Osteoblast (primary cell): Measurements from ENCODE around the gene PPFIA4. TPM values are rescaled to one million over a fixed set of nuclear protein-coding genes. Genes with fewer than 3 reads are reported as not detected.

Experiments
- DNase-seq: peaks from one replicate; pipeline ENCODE4 v3.0.0; 2011; ENCODE audit warnings: low spot score, mixed read lengths; ENCODE audit not compliant: insufficient read length; ENCODE audit errors: missing footprints
- H2AFZ ChIP-seq: 2 replicates; pipeline ENCODE4 v1.6.0; 2011; ENCODE audit warnings: mild to moderate bottlenecking, low read length
- H3K27ac ChIP-seq: 2 replicates; pipeline ENCODE4 v1.5.1; 2011; ENCODE audit warnings: mild to moderate bottlenecking, low read depth, low read length, moderate library complexity
- H3K27me3 ChIP-seq: 2 replicates; pipeline ENCODE4 v1.6.0; 2012; ENCODE audit warnings: mild to moderate bottlenecking, control low read depth, inconsistent platforms, low read length, moderate library complexity; ENCODE audit not compliant: insufficient read depth
- H3K36me3 ChIP-seq: 2 replicates; pipeline ENCODE4 v1.5.1; 2011; ENCODE audit warnings: mild to moderate bottlenecking, low read length, control low read depth, moderate library complexity; ENCODE audit not compliant: insufficient read depth
- H3K4me1 ChIP-seq: 2 replicates; pipeline ENCODE4 v1.5.1; 2011; ENCODE audit warnings: mild to moderate bottlenecking, low read length, control low read depth, moderate library complexity; ENCODE audit not compliant: insufficient read depth
- H3K4me2 ChIP-seq: 2 replicates; pipeline ENCODE4 v1.6.0; 2011; ENCODE audit warnings: mild to moderate bottlenecking, low read length; ENCODE audit not compliant: insufficient read depth
- H3K4me3 ChIP-seq: fragments of 200-600 bp; sonication (generic); 3 replicates; pipeline ENCODE4 v1.5.1; 2012; ENCODE audit warnings: mild to moderate bottlenecking, low read length, inconsistent platforms; ENCODE audit not compliant: insufficient read depth
- H3K79me2 ChIP-seq: 2 replicates; pipeline ENCODE4 v1.6.0; 2012; ENCODE audit warnings: mild to moderate bottlenecking, low read length, control low read depth, inconsistent platforms; ENCODE audit not compliant: insufficient read depth
- H3K9me3 ChIP-seq: 2 replicates; pipeline ENCODE4 v1.5.1; 2011; ENCODE audit warnings: low read depth, low read length, control low read depth
- H4K20me1 ChIP-seq: 2 replicates; pipeline ENCODE4 v1.6.0; 2012; ENCODE audit warnings: mild to moderate bottlenecking, low read length, control low read depth; ENCODE audit not compliant: insufficient read depth
- total RNA-seq: library from RNA; depleted of rRNA; stranded (reverse); fragments of >200 nt; gene quantifications from 2 replicates; pipeline ENCODE4 v1.2.3, GENCODE V29; 2012
- TF ChIP-seq, protein P1 (sequence below): IDR thresholded peaks from 2 replicates; pipeline ENCODE4 v1.5.1; 2011; ENCODE audit warnings: mild to moderate bottlenecking, low read depth, low read length, moderate library complexity; ENCODE audit errors: extremely low read depth

Gene PPFIA4
- total RNA-seq, 1 donor: 10.9 TPM

GRCh38 chr1:203076031-203076511 lies 49.8 kb downstream of the PPFIA4 start:
- Histone ChIP-seq H3K27me3 (peaks cover 13% of the 10 kb centered on the region), H3K27ac (no peak overlapping the region)
- peak; percentile 45 for DNase-seq

DNA sequence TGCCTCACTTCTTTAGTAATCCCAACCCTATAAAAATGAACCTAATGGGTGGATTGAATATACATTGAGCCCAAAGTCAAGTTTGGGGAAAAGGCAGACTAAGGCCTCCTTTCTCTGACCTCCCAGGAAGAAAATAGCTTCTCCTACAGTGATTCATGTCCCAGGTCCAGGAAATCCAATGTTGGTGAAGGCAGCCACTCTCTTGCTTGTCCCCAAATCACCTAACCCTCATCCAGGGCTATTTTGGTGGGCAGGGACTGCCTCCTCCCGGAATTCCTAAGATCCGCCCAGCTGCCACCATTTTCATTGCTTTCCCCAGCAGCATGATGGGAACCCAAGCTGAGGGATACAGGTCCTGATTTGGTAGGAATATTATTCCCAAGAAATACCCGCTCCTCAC lies 51.1 kb downstream of the PPFIA4 start:
- Histone ChIP-seq H3K9me3 (no peaks in the 10 kb centered on the region), H4K20me1 (no peaks in the 10 kb centered on the region), H3K4me1 (no peaks in the 10 kb centered on the region), H3K4me3 (no peak overlapping the region), H3K27me3 (peaks cover 25% of the 10 kb centered on the region), H3K27ac (no peak overlapping the region), H3K36me3 (no peaks in the 10 kb centered on the region), H3K4me2 (no peak overlapping the region), H3K79me2 (no peaks in the 10 kb centered on the region), H2AFZ (no peak overlapping the region)
- TF ChIP-seq, protein P1, sequence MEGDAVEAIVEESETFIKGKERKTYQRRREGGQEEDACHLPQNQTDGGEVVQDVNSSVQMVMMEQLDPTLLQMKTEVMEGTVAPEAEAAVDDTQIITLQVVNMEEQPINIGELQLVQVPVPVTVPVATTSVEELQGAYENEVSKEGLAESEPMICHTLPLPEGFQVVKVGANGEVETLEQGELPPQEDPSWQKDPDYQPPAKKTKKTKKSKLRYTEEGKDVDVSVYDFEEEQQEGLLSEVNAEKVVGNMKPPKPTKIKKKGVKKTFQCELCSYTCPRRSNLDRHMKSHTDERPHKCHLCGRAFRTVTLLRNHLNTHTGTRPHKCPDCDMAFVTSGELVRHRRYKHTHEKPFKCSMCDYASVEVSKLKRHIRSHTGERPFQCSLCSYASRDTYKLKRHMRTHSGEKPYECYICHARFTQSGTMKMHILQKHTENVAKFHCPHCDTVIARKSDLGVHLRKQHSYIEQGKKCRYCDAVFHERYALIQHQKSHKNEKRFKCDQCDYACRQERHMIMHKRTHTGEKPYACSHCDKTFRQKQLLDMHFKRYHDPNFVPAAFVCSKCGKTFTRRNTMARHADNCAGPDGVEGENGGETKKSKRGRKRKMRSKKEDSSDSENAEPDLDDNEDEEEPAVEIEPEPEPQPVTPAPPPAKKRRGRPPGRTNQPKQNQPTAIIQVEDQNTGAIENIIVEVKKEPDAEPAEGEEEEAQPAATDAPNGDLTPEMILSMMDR: no peak
- no peak for DNase-seq

More at GRCh38 chr1:203076031-203076511, 49.8 kb downstream of the PPFIA4 start:
- Histone ChIP-seq H2AFZ (no peak overlapping the region), H3K36me3 (no peaks in the 10 kb centered on the region), H3K4me2 (no peak overlapping the region), H3K4me3 (no peak overlapping the region), H4K20me1 (no peaks in the 10 kb centered on the region), H3K4me1 (no peaks in the 10 kb centered on the region), H3K9me3 (no peaks in the 10 kb centered on the region), H3K79me2 (no peaks in the 10 kb centered on the region)
- TF ChIP-seq, protein P1: no peak

GRCh38 chr1:203077956-203078355 lies 51.7 kb downstream of the PPFIA4 start:
- Histone ChIP-seq H3K9me3 (no peaks in the 10 kb centered on the region), H4K20me1 (no peaks in the 10 kb centered on the region), H3K27me3 (peaks cover 30% of the 10 kb centered on the region), H3K36me3 (no peaks in the 10 kb centered on the region), H3K4me1 (no peaks in the 10 kb centered on the region), H3K27ac (no peak overlapping the region), H2AFZ (no peak overlapping the region), H3K79me2 (no peaks in the 10 kb centered on the region), H3K4me3 (no peak overlapping the region), H3K4me2 (no peak overlapping the region)
- TF ChIP-seq, protein P1: no peak
- DNase-seq: peak; percentile 74

GRCh38 chr1:203078478-203078877 lies 52.2 kb downstream of the PPFIA4 start:
- Histone ChIP-seq H4K20me1 (no peaks in the 10 kb centered on the region), H3K27ac (no peak overlapping the region), H3K27me3 (peaks cover 30% of the 10 kb centered on the region), H3K4me2 (no peak overlapping the region), H3K4me1 (no peaks in the 10 kb centered on the region), H2AFZ (no peak overlapping the region), H3K36me3 (no peaks in the 10 kb centered on the region), H3K79me2 (no peaks in the 10 kb centered on the region), H3K9me3 (no peaks in the 10 kb centered on the region), H3K4me3 (no peak overlapping the region)
- DNase-seq: peak; percentile 68
- TF ChIP-seq, protein P1: no peak
